HG03139 (cell line): Measurements from ENCODE around the gene SGIP1.
"Not testable (repeated sequence)": the region's sequence is repeated elsewhere in the genome, so short reads cannot be mapped to it uniquely, and the experiment has no call there.

Experiments used
- ATAC-seq: cut with Tn5 transposase; IDR thresholded peaks from one replicate; pipeline ENCODE4 v1.9.1; 2021; ENCODE audit not compliant: unreplicated experiment

SGIP1 gene

GRCh38 chr1:66761221-66761620 lies 227.3 kb downstream of the SGIP1 start:
- no peak for ATAC-seq

DNA sequence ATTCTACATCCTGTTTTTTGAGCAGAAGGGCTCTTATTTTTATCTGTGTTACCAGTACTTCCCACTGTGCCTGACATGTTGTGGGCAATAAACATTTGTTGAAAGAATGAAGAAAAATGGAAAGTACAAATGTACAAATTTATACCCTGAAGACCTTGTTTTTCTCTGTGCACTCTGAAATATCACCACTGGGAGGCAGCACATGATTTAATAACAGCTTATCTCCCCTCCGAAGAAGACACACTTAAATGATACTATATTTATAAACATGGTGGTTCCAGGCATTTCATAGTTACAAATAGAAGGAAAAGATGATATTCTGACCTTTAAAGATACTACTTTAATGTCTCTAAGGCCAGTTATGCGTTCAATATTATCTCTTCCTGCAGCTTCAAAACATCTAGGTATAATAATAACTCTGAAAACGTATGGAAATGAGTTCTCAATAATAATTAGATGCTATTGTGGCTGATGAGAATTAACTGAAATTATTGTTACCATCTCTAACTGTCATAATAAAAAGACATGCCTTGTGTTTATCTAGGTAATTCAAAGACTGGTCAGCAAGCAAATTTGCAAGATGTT lies 231.1 kb downstream of the SGIP1 start:
- peak; percentile 66 for ATAC-seq

DNA sequence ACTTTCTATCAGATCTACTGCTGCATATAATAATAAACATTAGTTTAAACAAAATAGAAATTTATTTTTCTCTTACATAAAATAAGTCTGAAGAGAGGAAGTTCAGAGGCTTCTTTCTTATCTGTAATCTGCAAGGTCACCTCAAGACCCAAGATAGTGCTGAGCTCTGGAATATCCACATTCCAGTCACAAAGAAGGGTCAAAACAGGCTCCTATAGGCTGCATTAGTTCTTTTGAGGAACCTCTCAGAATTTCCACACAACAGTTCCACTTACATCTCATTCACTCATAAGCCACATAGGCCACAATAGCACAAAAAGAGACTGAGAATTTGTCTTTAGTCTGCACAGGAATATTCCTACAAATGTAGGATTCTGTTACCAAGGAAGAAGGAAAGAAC lies 233.7 kb downstream of the SGIP1 start:
- ATAC-seq: no peak

GRCh38 chr1:66768965-66769364 lies 235.0 kb downstream of the SGIP1 start:
- ATAC-seq: no peak

DNA sequence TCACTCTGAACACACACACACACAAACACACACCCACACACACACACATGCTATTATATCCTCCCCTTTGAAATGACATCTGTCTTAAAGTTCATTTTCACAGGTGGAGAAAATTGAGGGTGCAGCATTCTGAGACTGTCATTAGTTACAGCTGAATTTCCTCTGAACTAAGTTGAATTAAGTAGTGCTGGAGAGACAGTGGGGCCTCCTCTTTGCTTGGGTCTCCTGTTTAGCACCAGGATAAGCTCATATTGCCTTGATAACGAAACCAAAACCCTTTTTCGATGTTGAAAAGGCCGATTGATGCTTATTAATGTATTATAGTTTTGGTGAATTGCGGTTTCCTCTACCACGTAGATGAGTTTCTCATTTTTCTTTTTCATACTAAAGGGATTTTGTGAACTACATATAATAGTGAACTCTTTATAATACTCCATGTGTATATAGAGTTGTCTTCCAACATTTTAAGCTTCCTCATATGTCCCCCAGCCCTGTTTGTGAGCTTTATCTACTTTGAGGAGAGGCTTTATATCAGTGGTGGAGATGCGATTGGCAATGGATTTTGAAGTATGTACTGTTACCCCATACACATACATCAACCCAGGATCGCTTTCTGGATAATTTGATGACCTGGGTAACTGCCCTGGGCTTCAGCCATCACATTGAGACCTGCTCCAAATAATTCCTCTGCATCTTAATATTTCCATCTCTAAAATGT lies 235.7 kb downstream of the SGIP1 start:
- no peak for ATAC-seq

GRCh38 chr1:66770240-66770639 lies 236.3 kb downstream of the SGIP1 start:
- ATAC-seq: no peak

GRCh38 chr1:66770694-66771093 lies 236.7 kb downstream of the SGIP1 start:
- no peak for ATAC-seq

DNA sequence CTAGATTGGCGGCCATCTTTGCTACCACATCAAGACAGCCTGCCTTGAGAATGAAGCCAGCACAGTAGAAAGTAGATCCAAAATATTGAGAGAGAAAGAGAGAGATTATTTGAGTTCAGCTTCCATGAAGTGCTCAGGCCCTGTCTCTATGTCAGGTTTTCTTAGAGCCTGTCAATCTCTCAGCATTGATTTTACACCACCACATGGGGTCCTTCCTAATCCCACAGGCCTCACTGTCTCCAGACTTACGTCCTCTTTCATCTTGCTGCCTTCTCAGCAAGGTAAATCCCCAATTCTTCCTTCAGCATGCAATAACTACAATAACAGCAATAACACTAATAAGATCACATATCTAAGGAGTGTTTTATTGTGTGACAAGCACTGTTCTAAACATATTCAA lies 239.3 kb downstream of the SGIP1 start:
- no peak for ATAC-seq

DNA sequence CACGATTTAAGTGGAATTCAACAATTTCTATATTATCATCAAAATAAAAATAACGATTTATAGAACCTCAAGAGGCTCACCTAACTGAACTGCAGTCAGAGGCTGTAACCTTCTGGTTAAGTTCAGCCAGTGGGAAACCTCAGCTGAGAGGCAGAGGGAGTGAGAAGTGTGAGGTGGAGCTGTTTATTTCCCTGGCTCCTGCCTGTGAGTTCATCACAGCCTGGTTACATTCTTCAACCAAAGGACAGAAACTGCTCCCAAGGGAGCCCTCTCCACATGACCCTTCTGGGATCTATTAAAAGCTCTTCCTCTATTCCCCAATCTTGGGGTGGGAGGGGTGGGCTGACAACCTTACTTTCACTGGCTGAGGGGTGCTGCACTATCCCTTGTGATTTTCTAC lies 240.5 kb downstream of the SGIP1 start:
- no peak for ATAC-seq

DNA sequence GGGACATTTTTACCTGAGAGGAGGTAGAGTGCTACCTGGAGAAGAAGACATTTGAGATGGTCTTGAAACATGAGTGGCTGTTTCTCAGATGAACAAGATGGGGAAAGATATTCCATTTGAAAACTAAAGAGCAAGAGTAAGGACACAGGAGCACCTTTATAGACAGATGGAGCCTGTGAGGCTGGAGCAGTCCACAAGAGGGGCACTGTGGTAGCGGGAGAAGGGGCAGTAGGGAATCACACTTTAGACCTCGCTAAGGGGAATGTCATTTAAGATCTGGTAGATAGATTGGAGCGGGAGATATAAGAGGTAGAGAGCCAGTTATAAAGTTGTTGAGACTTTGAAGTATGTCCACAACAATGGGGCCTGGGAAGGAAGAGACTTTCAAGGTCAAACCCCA lies 241.7 kb downstream of the SGIP1 start:
- no peak for ATAC-seq

DNA sequence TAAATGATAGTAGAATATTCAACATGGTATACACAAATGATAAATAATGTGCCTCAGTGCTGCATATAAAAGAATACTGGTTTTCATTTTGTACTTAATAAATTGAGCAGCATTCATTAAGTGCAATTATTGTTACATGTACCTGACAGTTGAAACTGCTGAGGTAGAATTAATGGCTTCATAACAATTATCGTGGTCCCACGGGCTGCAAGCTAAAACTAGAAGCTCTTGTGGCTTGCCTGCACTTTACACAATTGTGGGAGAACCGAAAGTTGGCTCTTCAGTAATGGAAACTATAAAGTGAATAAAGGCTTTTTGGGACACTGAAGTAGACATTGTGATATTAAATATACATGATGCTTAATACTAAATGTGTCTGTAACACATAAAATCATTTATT lies 243.9 kb downstream of the SGIP1 start:
- ATAC-seq: no peak

GRCh38 chr1:66778266-66778665 lies 244.3 kb downstream of the SGIP1 start:
- ATAC-seq: no peak

DNA sequence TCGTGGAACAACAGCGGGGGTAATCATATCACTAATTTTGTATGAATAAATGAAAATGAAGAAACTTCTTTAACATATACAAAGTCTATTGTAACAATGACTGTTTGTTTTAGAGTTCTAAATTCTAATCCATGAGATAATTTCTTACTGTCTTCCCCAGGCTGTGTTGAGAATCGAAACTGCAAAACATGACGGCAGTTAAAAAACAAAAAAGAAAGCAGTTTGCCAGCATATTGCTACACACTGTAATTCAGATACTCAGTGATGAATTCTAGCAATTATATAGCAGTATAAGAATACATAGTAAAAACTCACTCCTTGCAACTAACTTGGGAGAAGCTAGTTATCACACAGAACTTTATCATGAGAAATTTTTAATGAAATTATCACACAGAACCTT lies 245.0 kb downstream of the SGIP1 start:
- no peak for ATAC-seq

GRCh38 chr1:66779475-66780078 lies 245.6 kb downstream of the SGIP1 start:
- ATAC-seq: no peak

DNA sequence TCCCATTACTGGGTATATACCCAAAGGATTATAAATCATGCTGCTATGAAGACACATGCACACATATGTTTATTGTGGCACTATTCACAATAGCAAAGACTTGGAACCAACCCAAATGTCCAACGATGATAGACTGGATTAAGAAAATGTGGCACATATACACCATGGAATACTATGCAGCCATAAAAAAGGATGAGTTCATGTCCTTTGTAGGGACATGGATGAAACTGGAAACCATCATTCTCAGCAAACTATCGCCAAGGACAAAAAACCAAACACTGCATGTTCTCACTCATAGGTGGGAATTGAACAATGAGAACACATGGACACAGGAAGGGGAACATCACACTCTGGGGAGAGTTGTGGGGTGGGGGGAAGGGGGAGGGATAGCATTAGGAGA lies 251.8 kb downstream of the SGIP1 start:
- ATAC-seq: not testable (repeated sequence)

GRCh38 chr1:66787641-66788040 lies 253.7 kb downstream of the SGIP1 start:
- ATAC-seq: no peak

DNA sequence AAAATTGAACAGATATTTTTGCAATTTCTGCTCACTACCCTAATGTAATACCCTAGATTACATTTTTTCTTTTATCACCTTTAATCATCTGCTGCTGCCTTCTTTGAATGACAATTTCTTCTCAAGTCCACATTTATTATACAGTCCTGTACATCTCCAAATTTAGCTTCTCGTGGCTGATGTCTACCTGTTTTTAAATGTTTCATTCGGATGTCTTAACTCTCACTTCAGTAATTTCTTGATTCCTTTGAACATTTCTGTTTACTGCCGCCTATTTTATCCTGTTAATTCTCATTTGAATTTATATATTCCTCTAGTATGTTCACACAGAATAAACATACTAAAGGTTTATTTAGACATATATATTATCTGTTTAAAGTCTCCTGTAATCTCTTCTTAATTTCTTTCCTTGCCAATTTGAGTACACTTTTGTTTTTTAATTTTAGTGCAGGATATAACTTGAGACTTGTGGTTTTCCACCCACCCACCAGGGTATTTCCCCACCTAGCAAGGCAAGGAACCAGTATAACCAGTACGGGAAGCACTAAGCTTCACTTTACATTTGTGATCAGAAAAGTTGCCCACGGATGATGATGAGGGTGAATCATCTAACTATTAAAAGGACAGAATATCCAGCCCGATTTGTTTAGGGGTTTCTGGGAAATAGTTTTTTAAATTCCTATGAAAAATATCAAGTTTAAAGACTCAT lies 254.4 kb downstream of the SGIP1 start:
- ATAC-seq: no peak

DNA sequence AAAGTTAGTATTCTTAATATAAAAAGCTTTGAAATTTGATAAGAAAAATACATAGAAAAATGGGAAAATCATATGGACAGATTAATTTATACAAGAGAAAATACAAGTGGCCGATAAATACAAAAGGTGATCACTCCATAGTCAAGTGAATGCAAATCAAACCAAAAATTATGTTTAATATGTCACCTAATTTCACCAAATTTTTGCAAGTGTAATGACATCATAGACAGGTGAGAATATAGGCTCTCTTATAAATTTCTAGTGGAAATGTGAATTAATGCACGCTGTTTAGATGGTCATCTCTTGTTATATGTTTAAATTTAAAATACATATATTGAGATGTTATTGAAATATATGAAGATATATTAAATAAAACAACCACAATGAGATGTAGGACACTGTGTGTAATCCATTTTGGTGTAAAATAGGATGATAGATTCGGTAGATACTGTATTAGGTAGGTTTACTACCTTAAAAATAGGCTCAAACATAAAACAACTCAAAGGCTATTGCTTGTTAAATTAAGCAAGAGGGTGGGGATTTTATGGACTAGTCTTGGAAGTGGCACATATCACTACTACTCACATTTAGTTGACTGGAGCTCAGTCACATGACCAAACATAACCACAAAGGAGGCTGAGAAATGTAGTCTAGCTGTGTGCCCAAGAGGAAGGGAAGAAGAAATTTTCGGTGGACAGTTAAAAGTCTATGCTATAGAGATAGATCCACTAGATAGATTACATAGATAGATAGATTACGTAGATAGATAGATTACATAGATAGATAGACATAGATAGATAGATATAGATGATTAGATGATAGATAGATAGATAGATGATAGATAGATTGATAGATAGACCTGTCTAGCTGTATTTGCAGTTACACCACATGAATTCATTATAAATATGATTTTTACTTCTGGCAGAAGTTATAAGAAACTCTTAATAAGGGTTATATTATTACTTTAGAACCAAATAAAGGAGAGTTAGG lies 258.0 kb downstream of the SGIP1 start:
- ATAC-seq: no peak

DNA sequence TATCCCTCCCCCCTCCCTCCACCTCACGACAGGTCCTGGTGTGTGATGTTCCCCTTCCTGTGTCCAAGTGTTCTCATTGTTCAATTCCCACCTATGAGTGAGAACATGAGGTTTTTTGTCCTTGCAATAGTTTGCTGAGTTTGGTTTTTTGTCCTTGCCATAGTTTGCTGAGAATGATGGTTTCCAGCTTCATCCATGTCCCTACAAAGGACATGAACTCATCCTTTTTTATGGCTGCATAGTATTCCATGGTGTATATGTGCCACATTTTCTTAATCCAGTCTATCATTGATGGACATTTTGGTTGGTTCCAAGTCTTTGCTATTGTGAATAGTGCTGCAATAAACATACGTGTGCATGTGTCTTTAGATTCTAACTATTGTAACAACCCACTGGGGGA lies 261.9 kb downstream of the SGIP1 start:
- ATAC-seq: not testable (repeated sequence)
